B cell (primary cell): ENCODE data around the gene RPL41. TPM values are rescaled to one million over a fixed set of nuclear protein-coding genes. Genes with fewer than 3 reads are reported as not detected.

Experiments
- ATAC-seq: fragments of 200-7000 bp; cut with Tn5 transposase; one replicate; pipeline ENCODE4 v1.10.0; 2021; ENCODE audit warnings: low read depth, mild to moderate bottlenecking, moderate number of reproducible peaks, moderate library complexity
- CTCF ChIA-PET: fragments of 350-600 bp; sonication (Branson Sonifier 250); formaldehyde crosslinking; loops from one replicate; lab custom pipeline; 2021; ENCODE audit warnings: antibody characterized with exemption, inconsistent platforms; lab: Charles Lee
- POLR2A ChIA-PET: fragments of 350-600 bp; sonication (Branson Sonifier 250); formaldehyde crosslinking; loops from one replicate; lab custom pipeline; 2021; ENCODE audit warnings: antibody characterized with exemption; lab: Charles Lee
- DNase-seq: peaks from one replicate; pipeline ENCODE4 v3.0.0; 2013
- H2AFZ ChIP-seq: 2 replicates; pipeline ENCODE4 v1.6.1; 2012; ENCODE audit warnings: mild to moderate bottlenecking, low read depth, low read length; ENCODE audit not compliant: insufficient read depth, poor library complexity, severe bottlenecking
- H3K27ac ChIP-seq, 2 donors: 1 replicate in 1 of 2; 2 replicates in 1 of 2; pipeline ENCODE4 v1.5.1; 2012 to 2013; ENCODE audit warnings: low read length in 2 of 2, mild to moderate bottlenecking in 2 of 2, moderate library complexity in 1 of 2
- H3K27me3 ChIP-seq, 4 experiments: fragments of 200-600 bp in 1 of 4; sonication (generic) in 1 of 4; replicated peaks in 1 of 4; 1 replicate in 2 of 4; 2 replicates in 2 of 4; pipeline versions ENCODE4 v1.6.1 to v1.7.0; 2013 to 2016; ENCODE audit warnings: low read length in 3 of 4, mild to moderate bottlenecking in 2 of 4, mixed read lengths in 1 of 4, moderate library complexity in 1 of 4; ENCODE audit not compliant: insufficient read depth in 4 of 4, control insufficient read depth in 3 of 4; ENCODE audit errors: control extremely low read depth in 1 of 4
- H3K36me3 ChIP-seq, 2 experiments: replicated peaks in 1 of 2; 1 replicate in 1 of 2; 2 replicates in 1 of 2; pipeline versions ENCODE4 v1.6.1 to v1.7.1; 2013; ENCODE audit warnings: low read length in 1 of 2; ENCODE audit not compliant: insufficient read depth in 2 of 2, control insufficient read depth in 1 of 2; ENCODE audit errors: control extremely low read depth in 1 of 2, extremely low read depth in 1 of 2
- H3K4me1 ChIP-seq, 2 donors: fragments of 200-600 bp in 1 of 2; sonication (generic) in 1 of 2; 1 replicate in 1 of 2; 2 replicates in 1 of 2; pipeline versions ENCODE4 v1.5.1 to v1.6.1; 2013 to 2017; ENCODE audit warnings: low read length in 2 of 2; ENCODE audit not compliant: control insufficient read depth in 2 of 2, insufficient read depth in 2 of 2
- H3K4me2 ChIP-seq: replicated peaks from 2 replicates; pipeline ENCODE3; 2012; ENCODE audit warnings: mild to moderate bottlenecking, low read depth, low read length; ENCODE audit not compliant: poor library complexity, severe bottlenecking
- H3K4me3 ChIP-seq, 5 experiments: fragments of 200-600 bp in 1 of 5; sonication (generic) in 1 of 5; 1 replicate in 3 of 5; 2 replicates in 2 of 5; pipeline versions ENCODE4 v1.5.1 to v1.7.0; 2011 to 2016; ENCODE audit warnings: low read length in 4 of 5, mild to moderate bottlenecking in 4 of 5, low read depth in 2 of 5, control low read depth in 1 of 5, moderate library complexity in 1 of 5; ENCODE audit not compliant: insufficient read depth in 1 of 5; ENCODE audit errors: control extremely low read depth in 1 of 5, extremely low read depth in 1 of 5
- H3K79me2 ChIP-seq: fragments of 200-600 bp; sonication (generic); one replicate; pipeline ENCODE4 v1.6.0; 2016; ENCODE audit warnings: low read length; ENCODE audit not compliant: control insufficient read depth, insufficient read depth
- H3K9ac ChIP-seq: fragments of 200-600 bp; sonication (generic); 2 replicates; pipeline ENCODE4 v1.6.1; 2017; ENCODE audit warnings: mild to moderate bottlenecking, low read length, moderate library complexity
- H3K9me3 ChIP-seq, 3 donors: one replicate each; pipeline versions ENCODE4 v1.6.1 to v1.7.1; 2013; ENCODE audit warnings: low read length in 2 of 3; ENCODE audit not compliant: control insufficient read depth in 2 of 3, insufficient read depth in 1 of 3; ENCODE audit errors: control extremely low read depth in 1 of 3
- H4K20me1 ChIP-seq: 2 replicates; pipeline ENCODE4 v1.6.0; 2012; ENCODE audit warnings: mild to moderate bottlenecking, low read length; ENCODE audit not compliant: insufficient read depth, control insufficient read depth, poor library complexity, severe bottlenecking
- H3K27ac Mint-ChIP-seq: one replicate; pipeline ENCODE4 v1.8.0; 2021; ENCODE audit warnings: mixed read lengths
- H3K27me3 Mint-ChIP-seq: one replicate; pipeline ENCODE4 v1.8.0; 2021; ENCODE audit warnings: mixed read lengths
- H3K4me1 Mint-ChIP-seq: one replicate; pipeline ENCODE4 v1.8.0; 2021; ENCODE audit warnings: mixed read lengths
- H3K4me3 Mint-ChIP-seq: one replicate; pipeline ENCODE4 v1.8.0; 2021; ENCODE audit warnings: mixed read lengths
- H3K9me3 Mint-ChIP-seq: one replicate; pipeline ENCODE4 v1.8.0; 2022; ENCODE audit warnings: mixed read lengths; ENCODE audit not compliant: insufficient read depth
- EZH2 ChIP-seq: IDR thresholded peaks from 2 replicates; pipeline ENCODE4 v1.6.1; 2012; ENCODE audit warnings: borderline replicate concordance, low read depth, mild to moderate bottlenecking, moderate library complexity, low read length; ENCODE audit not compliant: insufficient read depth, poor library complexity, severe bottlenecking
- WGBS: methylation state at CpG from one replicate; pipeline ENCODE4 v1.1.5; 2013; ENCODE audit warnings: missing lambda C conversion rate; ENCODE audit not compliant: insufficient coverage; 5-methylcytosine and 5-hydroxymethylcytosine counted together
- intact Hi-C: fragments of 100-400 bp; cut with micrococcal nuclease; formaldehyde crosslinking; loops from one replicate; pipeline ENCODE4 v1.10.0; 2022
- polyA plus RNA-seq: library from polyadenylated mRNA; depleted of rRNA; stranded (reverse); fragments of >200 nt; gene quantifications from 2 replicates; pipeline ENCODE4 v1.2.3, GENCODE V29; 2012
- total RNA-seq, 2 donors: library from RNA; stranded (reverse); fragments of 120-200 nt in 1 of 2; gene quantifications; 1 replicate in 1 of 2; 2 replicates in 1 of 2; pipeline versions ENCODE4 v1.2.3 to v1.2.4, GENCODE V29; 2013 to 2022
- TF ChIP-seq, protein P1 (sequence below): fragments of 200-600 bp; IDR thresholded peaks from one replicate; pipeline ENCODE4 v1.8.0; 2022; ENCODE audit warnings: antibody characterized with exemption, mild to moderate bottlenecking

Gene RPL41
- total and polyA plus RNA-seq, 2 donors (not counting 1 experiment from before 2014, with no cell fraction given) = 4,738 to 10,371 TPM

DNA sequence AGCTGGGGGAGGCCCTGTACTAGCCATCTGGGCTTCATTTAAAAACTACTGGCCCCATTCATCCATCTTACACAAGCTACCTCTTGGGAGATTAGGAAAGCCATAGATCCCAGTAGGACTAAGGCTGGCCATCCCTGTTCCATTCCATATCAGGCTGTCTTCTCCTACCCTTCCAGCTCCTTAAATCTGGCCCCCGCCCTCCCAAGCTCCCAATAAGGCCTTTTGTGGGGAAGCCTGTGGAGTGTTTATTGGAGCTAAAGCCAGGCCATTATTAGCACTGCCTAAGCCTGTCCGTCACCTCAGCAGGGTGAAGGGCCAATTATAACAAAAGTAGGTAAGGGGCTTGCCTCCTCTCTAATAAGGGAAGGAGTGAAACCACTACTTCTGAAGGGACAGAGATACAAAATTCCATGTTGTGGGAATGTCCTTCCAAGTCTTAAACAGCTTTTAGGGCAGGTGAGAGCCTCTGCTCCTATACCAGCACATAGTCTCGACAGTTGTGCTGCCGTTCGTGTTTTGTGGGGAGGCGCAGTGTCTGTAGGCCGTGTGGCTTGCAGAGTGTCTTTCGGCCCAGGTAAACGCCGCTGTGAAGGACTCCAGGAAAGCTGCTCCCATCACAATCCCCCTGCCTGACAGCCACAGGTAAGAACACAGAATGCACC, 45.4 kb downstream of the RPL41 start:
- no peak for ATAC-seq
- Histone ChIP-seq H3K36me3 (peaks cover 6 to 69% of the 10 kb centered on the region in 2 experiments), H3K4me2 (no peak overlapping the region), H3K79me2 (peaks cover 36% of the 10 kb centered on the region), H3K9me3 (no peaks in the 10 kb centered on the region), H3K9ac (no peak overlapping the region), H3K4me3 (no peak overlapping the region), H4K20me1 (peaks cover 14% of the 10 kb centered on the region), H3K4me1 (peaks cover 20 to 35% of the 10 kb centered on the region in 2 donors), H3K27ac (no peak overlapping the region), H3K27me3 (no peaks in the 10 kb centered on the region), H2AFZ (no peak overlapping the region)
- no peak for TF ChIP-seq EZH2
- TF ChIP-seq, protein P1, sequence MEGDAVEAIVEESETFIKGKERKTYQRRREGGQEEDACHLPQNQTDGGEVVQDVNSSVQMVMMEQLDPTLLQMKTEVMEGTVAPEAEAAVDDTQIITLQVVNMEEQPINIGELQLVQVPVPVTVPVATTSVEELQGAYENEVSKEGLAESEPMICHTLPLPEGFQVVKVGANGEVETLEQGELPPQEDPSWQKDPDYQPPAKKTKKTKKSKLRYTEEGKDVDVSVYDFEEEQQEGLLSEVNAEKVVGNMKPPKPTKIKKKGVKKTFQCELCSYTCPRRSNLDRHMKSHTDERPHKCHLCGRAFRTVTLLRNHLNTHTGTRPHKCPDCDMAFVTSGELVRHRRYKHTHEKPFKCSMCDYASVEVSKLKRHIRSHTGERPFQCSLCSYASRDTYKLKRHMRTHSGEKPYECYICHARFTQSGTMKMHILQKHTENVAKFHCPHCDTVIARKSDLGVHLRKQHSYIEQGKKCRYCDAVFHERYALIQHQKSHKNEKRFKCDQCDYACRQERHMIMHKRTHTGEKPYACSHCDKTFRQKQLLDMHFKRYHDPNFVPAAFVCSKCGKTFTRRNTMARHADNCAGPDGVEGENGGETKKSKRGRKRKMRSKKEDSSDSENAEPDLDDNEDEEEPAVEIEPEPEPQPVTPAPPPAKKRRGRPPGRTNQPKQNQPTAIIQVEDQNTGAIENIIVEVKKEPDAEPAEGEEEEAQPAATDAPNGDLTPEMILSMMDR = no peak
- 100% methylated on average over 4 of the region's 10 CpGs for WGBS
- H3K27ac Mint-ChIP-seq = peak overlapping the region; percentile 67
- ChIA-PET POLR2A (interaction anchor here (0.6 to 0.9 kb wide), 4 partner anchors 14 to 37 kb away, joined by 3 to 7 read pairs (median 5); no protein-coding TSS in a partner anchor), CTCF (interaction anchor here (1.0 to 3.4 kb wide), 7 partner anchors 27 to 236 kb away, joined by 3 to 24 read pairs (median 4); partner anchors contain the start of genes ANKRD52, SMARCC2 and ZC3H10)
- no peak for DNase-seq
- no peaks in the 10 kb centered on the region for H3K27me3 Mint-ChIP-seq
- H3K9me3 Mint-ChIP-seq = no peaks in the 10 kb centered on the region
- peaks cover 36% of the 10 kb centered on the region for H3K4me1 Mint-ChIP-seq
- peak overlapping the region; percentile 13 for H3K4me3 Mint-ChIP-seq
- intact Hi-C loops = no loop called here
